Measurements from ENCODE around the gene GAL3ST3.
A peak's percentile ranks its signal among the peaks of the same experiment; 100 is the strongest.
"Not testable (repeated sequence)": the region's sequence is repeated elsewhere in the genome, so short reads cannot be mapped to it uniquely, and the experiment has no call there.

GAL3ST3 gene

GRCh38 chr11:66048547-66049323, at the start of gene GAL3ST3:
Gene GAL3ST3, minus strand, starts transcription at chr11:66049161. Its CDS starts 3,746 bp downstream, at chr11:66045415.
- DNase-seq (ENCODE audit: low read depth) = no peak

- DNase-seq (ENCODE audit: low read depth) = not testable (repeated sequence)
Observed at GRCh38 chr11:66092125-66092524, 43.2 kb upstream of the GAL3ST3 start.

- no peak for DNase-seq (ENCODE audit: low read depth)
Observed at GRCh38 chr11:66090288-66090687, 41.3 kb upstream of the GAL3ST3 start.

- no peak for DNase-seq (ENCODE audit: low read depth)
Observed at GRCh38 chr11:66089067-66089466, 40.1 kb upstream of the GAL3ST3 start.

- no peak for DNase-seq (ENCODE audit: low read depth)
Observed at GRCh38 chr11:66087148-66087908, 38.4 kb upstream of the GAL3ST3 start.

- no peak for DNase-seq (ENCODE audit: low read depth)
Observed at GRCh38 chr11:66084821-66085475, 36.0 kb upstream of the GAL3ST3 start.

- no peak for DNase-seq (ENCODE audit: low read depth)
Observed at GRCh38 chr11:66083767-66084166, 34.8 kb upstream of the GAL3ST3 start.

GRCh38 chr11:66082946-66083698, 34.2 kb upstream of the GAL3ST3 start:
- no peak for DNase-seq (ENCODE audit: low read depth)

GRCh38 chr11:66081505-66081904, 32.5 kb upstream of the GAL3ST3 start:
- DNase-seq (ENCODE audit: low read depth) = peak; percentile 45

- peak; percentile 48 for DNase-seq (ENCODE audit: low read depth)
Observed at GRCh38 chr11:66080055-66080817, 31.3 kb upstream of the GAL3ST3 start.

GRCh38 chr11:66078949-66079348, 30.0 kb upstream of the GAL3ST3 start:
- not testable (repeated sequence) for DNase-seq (ENCODE audit: low read depth)

- DNase-seq (ENCODE audit: low read depth) = no peak
Observed at GRCh38 chr11:66077927-66078326, 29.0 kb upstream of the GAL3ST3 start.

- DNase-seq (ENCODE audit: low read depth) = no peak
Observed at GRCh38 chr11:66076561-66076960, 27.6 kb upstream of the GAL3ST3 start.

GRCh38 chr11:66075273-66075672, 26.3 kb upstream of the GAL3ST3 start:
- no peak for DNase-seq (ENCODE audit: low read depth)

GRCh38 chr11:66073669-66074068, 24.7 kb upstream of the GAL3ST3 start:
- DNase-seq (ENCODE audit: low read depth) = no peak

- no peak for DNase-seq (ENCODE audit: low read depth)
Observed at GRCh38 chr11:66072518-66072917, 23.6 kb upstream of the GAL3ST3 start.

- no peak for DNase-seq (ENCODE audit: low read depth)
Observed at GRCh38 chr11:66072081-66072480, 23.1 kb upstream of the GAL3ST3 start.

GRCh38 chr11:66071381-66071801, 22.4 kb upstream of the GAL3ST3 start:
- no peak for DNase-seq (ENCODE audit: low read depth)

- no peak for DNase-seq (ENCODE audit: low read depth)
Observed at GRCh38 chr11:66070604-66071380, 21.8 kb upstream of the GAL3ST3 start.

Data from activated T-helper 9 cell treated with anti-CD3 and anti-CD28 coated beads, Interleukin-2, amount 50 U/mL, for 16 hours (primary cell).